ENCODE data around the gene PEX6.
"Not testable (repeated sequence)": the region's sequence is repeated elsewhere in the genome, so short reads cannot be mapped to it uniquely, and the experiment has no call there.

The PEX6 gene

DNA sequence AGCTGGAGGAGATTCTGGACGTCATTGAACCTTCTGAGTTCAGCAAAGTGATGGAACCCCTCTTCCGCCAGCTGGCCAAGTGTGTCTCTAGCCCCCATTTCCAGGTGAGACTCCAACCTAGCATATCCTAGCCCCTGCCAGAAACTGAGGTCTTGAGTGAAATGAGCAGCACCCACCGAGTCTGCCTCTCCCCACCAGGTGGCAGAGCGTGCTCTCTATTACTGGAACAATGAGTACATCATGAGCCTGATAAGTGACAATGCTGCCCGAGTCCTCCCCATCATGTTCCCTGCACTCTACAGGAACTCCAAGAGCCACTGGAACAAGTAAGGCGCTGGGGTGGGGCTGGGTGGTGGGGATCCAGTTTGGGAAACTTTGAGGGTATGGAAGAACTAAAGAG, 30.1 kb upstream of the PEX6 start:
- no peaks in the 10 kb centered on the region for H3K27me3 Mint-ChIP-seq
- ATAC-seq (no peak), DNase-seq (peak in 1 of 2 donors; percentile 31)
- H3K4me3 Mint-ChIP-seq: no peak overlapping the region
- H3K9me3 Mint-ChIP-seq: no peaks in the 10 kb centered on the region
- H3K27ac Mint-ChIP-seq: no peak overlapping the region
- H3K4me1 Mint-ChIP-seq: peaks cover 40% of the 10 kb centered on the region

DNA sequence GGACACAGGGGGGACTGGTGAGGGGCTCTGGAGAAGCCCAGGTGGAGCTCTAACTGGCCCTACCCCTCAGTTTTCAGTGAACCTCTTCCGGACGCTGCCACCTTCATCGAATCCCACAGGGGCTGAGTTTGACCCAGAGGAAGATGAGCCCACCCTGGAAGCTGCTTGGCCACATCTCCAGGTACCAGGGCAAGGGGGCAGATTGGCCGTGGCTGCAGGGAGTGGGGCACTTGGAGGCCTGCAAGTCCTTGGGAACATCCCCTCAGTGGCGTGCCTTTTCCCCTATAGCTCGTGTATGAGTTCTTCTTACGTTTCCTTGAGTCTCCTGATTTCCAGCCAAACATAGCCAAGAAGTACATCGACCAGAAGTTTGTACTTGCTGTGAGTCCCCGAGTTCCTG, 28.1 kb upstream of the PEX6 start:
- DNase-seq: no peak
- H3K4me1 Mint-ChIP-seq: peaks cover 20% of the 10 kb centered on the region
- no peak for ATAC-seq
- no peaks in the 10 kb centered on the region for H3K9me3 Mint-ChIP-seq
- H3K4me3 Mint-ChIP-seq: no peak overlapping the region
- no peaks in the 10 kb centered on the region for H3K27me3 Mint-ChIP-seq
- H3K27ac Mint-ChIP-seq: peak overlapping the region in 1 of 2 donors; percentile 35

DNA sequence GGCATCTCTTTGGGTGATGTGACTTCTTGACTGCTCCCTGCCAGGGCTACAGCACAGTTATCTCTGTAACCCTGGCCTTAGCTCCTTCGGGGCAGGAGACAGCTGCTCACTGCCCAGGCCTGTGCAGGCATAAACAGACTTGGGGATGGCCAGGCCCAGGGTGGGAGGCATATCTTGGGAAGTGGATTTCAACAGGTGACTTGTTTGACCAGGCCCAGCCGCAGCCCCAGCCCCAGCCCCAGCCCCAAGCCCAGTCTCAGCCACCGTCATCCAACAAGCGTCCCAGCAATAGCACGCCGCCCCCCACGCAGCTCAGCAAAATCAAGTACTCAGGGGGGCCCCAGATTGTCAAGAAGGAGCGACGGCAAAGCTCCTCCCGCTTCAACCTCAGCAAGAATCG, 27.3 kb upstream of the PEX6 start:
- H3K9me3 Mint-ChIP-seq: no peaks in the 10 kb centered on the region
- peaks cover 11% of the 10 kb centered on the region for H3K4me1 Mint-ChIP-seq
- peak overlapping the region in 1 of 2 donors; percentile 19 for H3K27ac Mint-ChIP-seq

DNA sequence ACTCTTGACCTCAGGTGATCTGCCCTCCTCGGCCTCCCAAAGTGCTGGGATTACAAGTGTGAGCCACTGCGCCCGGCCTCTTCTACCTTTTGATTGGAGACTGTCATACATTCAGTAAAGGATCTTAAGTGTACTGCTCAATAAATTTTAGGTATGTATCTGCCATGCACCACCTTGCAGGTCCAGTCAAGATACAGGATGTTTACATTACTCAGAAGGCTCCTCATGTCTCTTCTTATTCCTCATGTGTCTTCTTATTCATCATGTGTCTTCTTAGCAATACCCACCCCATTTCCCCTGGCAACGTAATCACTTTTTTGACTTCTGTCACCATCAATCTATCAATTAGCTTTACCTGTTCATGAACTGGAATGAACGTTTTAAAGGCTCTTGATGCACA, 26.9 kb upstream of the PEX6 start:
- Mint-ChIP-seq H3K27me3 (no peaks in the 10 kb centered on the region), H3K9me3 (no peaks in the 10 kb centered on the region), H3K4me3 (no peak overlapping the region), H3K4me1 (peaks cover 7% of the 10 kb centered on the region), H3K27ac (no peak overlapping the region)
- no peak for ATAC-seq
- no peak for DNase-seq

More for the DNA sequence above, 27.3 kb upstream of the PEX6 start:
- Mint-ChIP-seq H3K4me3 (no peak overlapping the region), H3K27me3 (no peaks in the 10 kb centered on the region)
- no peak for ATAC-seq
- no peak for DNase-seq

DNA sequence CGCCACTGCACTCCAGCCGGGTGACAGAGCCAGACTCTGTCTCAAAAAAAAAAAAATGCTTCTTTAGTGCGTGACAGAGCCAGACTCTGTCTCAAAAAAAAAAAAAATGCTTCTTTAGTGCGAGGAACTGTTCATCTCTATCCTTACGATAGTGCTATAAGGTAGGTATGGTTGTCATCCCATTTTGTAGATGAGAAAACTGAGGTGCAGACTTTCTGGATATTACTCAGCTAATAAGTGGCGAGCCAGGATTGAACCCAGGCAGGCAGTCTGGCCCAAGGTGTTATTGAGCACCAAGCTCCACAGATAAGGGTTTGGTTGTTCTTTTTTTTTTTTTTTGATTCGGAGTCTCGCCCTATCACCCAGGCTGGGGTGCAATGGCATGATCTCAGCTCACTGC, 22.9 kb upstream of the PEX6 start:
- Mint-ChIP-seq H3K27ac (no peak overlapping the region), H3K27me3 (no peaks in the 10 kb centered on the region), H3K4me1 (no peaks in the 10 kb centered on the region), H3K9me3 (no peaks in the 10 kb centered on the region), H3K4me3 (no peak overlapping the region)
- ATAC-seq: no peak
- no peak for DNase-seq

DNA sequence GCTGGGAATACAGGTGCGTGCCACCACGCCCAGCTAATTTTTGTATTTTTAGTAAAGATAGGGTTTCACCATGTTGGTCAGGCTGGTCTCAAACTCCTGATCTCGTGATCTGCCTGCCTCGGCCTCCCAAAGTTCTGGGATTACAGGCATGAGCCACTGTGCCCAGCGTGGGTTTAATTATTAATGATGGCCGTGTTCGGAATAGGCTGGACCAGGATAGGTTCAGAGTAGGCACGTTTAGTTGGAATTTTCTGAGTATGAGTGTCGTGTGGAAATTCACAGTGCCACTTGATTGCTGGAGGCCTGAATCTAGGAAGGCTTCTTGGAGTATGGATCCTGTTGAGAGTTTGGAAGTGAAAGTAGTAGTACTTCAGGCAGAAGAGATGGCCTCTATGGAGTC, 19.2 kb upstream of the PEX6 start:
- DNase-seq, H3K4me1 Mint-ChIP-seq, H3K27me3 Mint-ChIP-seq, H3K4me3 Mint-ChIP-seq, H3K9me3 Mint-ChIP-seq, H3K27ac Mint-ChIP-seq, ATAC-seq: not testable (repeated sequence)

DNA sequence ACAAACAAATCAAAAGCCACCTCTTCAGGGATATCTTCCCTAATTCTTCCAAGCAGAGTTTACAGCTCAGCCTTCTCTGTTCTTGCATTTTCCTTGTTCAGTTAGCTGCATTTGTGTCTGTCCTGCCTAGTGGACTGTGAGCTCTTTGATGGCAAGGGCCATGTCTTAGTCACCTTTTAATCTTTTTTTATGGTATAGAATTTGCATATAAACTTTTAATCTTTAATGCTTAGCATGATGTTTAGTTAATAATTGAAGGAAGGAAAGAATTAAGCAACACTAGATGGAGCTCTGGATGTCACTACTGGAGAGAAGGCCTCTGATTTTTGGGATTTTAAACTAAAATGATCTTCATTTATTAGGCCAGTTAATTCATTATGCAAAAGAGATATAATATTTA, 17.5 kb upstream of the PEX6 start:
- Mint-ChIP-seq H3K4me1 (peaks cover 10% of the 10 kb centered on the region), H3K9me3 (no peaks in the 10 kb centered on the region), H3K4me3 (no peak overlapping the region), H3K27ac (no peak overlapping the region), H3K27me3 (no peaks in the 10 kb centered on the region)
- DNase-seq: no peak
- ATAC-seq: no peak

DNA sequence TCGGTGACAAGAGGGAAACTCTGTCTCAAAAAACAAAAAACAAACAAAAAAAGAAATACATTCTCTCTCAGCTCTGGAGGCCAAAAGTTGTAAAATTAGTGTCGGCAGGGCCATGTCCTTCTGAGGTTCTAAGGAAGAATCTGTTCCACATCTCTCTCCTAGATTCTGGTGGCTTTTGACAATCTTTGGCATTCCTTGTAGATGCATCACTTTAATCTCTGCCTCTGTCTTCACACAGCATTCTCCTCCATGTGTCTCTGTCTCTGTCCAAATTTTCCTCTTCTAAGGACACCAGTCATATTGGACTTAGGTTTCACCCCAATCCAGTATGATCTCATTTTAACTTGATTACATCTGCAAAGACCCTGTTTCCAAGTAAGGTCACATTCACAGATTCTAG, 14.5 kb upstream of the PEX6 start:
- ATAC-seq (no peak), DNase-seq (no peak)
- Mint-ChIP-seq H3K27ac (no peak overlapping the region), H3K4me1 (peaks cover 17% of the 10 kb centered on the region), H3K9me3 (no peaks in the 10 kb centered on the region), H3K4me3 (no peak overlapping the region), H3K27me3 (no peaks in the 10 kb centered on the region)

DNA sequence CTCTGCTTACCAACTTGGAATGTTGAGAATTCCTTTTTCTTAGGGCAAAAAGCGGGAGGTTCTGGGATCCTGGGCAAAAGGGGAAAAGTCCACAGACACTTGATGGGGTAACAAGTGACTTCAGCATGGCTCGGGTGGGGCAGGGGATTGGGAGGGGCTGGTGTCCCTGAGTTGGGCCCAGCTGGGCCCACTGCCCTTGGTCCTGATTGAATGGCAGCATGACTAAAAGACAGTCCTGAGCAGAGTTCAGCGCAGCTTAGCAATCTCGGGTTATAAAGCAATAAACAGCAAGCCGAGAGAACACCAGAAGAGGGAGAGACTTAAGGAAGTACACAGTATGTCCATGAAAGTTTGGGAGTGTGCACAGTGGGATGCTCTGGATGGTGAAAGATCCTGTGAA, 10.9 kb upstream of the PEX6 start:
- H3K27ac Mint-ChIP-seq: no peak overlapping the region

DNA sequence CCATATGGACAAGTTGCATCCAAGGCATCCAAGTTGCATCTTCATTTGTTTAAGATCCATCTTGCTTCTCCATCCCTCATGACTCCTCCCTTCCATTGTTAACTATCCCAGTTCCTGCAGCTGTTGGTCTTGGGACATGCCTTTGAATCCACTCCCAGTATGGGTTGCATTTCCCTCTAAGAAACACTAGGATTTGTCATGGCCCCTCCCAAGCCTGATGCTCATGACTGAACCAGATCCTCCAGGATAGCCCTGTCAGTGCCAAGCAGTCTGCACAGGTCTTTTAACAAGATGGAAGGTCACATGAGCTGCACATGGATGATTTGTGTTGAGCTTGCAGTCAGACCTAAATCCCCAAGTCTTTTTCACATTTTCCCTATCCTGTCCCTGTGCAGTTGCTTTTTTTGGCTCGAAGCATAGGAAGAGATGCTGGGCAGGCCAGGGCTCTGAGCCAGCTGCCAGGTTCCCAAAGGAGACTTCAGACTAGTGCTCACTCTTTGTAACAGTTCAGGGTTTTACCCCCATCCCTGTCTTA, 9.6 kb upstream of the PEX6 start:
- DNase-seq: no peak
- Mint-ChIP-seq H3K4me3 (no peak overlapping the region), H3K9me3 (no peaks in the 10 kb centered on the region), H3K4me1 (peaks cover 48% of the 10 kb centered on the region), H3K27me3 (no peaks in the 10 kb centered on the region), H3K27ac (no peak overlapping the region)
- ATAC-seq: no peak

More for the DNA sequence above, 10.9 kb upstream of the PEX6 start:
- Mint-ChIP-seq H3K9me3 (no peaks in the 10 kb centered on the region), H3K4me3 (no peak overlapping the region), H3K4me1 (peaks cover 45% of the 10 kb centered on the region), H3K27me3 (no peaks in the 10 kb centered on the region)
- no peak for ATAC-seq
- DNase-seq: no peak

DNA sequence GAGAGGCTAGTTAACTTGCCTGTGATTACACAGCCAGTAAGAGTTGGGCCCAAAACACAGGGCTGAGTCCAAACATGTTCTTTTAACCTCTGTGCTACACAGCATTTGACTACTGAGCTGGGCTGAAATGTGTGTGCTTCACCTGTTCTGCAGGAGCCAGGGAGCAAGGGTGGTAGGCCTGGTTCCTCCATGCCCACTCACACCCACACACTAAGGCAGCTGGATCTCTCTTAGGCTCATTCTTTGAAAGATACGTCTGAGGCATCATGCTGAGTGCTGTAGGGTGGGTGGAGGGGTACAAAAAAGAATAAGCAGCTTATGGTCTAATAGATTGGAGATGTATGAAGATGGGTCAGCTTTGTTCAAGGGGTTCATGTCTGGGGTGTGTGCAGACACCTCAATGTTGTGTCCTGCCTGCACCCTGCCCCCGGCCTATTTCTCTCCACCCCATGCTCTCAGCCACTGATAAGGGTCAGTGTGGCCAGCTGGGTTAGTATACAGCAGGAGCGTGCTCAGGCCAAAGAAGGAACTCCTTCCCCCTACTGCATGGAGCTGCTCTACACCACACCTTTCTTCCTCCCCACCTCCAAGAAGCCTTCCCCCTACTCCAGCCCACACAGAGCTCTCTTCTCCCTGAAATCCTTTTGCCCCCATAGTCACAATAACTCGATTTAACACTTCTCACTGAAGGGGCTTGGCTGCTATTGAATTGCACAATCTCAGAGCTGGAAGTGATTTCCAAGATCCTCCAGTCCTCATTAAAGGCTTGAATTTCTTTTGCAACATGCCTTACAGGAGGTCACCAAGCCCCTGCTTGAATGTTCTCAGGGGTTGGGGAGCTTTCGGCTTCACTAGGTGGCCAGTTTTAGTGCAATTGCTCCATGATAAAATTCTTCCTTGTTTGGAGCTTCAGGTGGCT, 8.8 kb upstream of the PEX6 start:
- Mint-ChIP-seq H3K27me3 (no peaks in the 10 kb centered on the region), H3K4me1 (peaks cover 50% of the 10 kb centered on the region), H3K27ac (no peak overlapping the region), H3K4me3 (no peak overlapping the region), H3K9me3 (no peaks in the 10 kb centered on the region)
- DNase-seq: no peak
- no peak for ATAC-seq

DNA sequence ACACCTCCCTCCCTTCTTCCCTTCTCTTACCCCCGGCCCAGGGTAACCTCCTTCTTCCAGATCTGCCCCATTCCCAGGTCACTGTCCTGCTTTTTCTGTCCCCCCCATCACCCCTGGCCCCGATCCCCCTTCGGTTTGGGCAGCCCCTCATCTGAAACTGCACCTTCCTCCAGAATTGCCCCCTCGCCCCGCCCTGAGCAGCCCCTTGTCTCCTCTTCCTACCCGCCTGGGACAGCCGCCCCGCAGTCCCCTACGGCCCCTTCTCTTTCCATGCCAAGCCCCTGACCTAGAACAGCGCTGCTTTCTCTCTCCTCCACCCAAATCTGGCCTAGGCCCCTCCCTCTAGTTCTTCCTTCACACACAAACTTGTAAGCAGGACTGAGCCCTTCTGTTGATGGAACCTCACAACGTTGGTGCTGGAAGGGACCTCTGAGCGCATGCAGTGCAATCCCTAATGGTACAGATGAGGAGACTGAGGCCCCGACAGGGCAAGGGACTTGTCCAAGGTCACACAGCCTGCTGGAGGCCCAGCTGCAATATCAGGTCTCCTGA, 6.0 kb upstream of the PEX6 start:
- Mint-ChIP-seq H3K4me3 (peak overlapping the region; percentile 92), H3K4me1 (peaks cover 56% of the 10 kb centered on the region), H3K9me3 (no peaks in the 10 kb centered on the region), H3K27ac (peak overlapping the region; percentile 71 to 94), H3K27me3 (no peaks in the 10 kb centered on the region)
- DNase-seq (no peak), ATAC-seq (no peak)

DNA sequence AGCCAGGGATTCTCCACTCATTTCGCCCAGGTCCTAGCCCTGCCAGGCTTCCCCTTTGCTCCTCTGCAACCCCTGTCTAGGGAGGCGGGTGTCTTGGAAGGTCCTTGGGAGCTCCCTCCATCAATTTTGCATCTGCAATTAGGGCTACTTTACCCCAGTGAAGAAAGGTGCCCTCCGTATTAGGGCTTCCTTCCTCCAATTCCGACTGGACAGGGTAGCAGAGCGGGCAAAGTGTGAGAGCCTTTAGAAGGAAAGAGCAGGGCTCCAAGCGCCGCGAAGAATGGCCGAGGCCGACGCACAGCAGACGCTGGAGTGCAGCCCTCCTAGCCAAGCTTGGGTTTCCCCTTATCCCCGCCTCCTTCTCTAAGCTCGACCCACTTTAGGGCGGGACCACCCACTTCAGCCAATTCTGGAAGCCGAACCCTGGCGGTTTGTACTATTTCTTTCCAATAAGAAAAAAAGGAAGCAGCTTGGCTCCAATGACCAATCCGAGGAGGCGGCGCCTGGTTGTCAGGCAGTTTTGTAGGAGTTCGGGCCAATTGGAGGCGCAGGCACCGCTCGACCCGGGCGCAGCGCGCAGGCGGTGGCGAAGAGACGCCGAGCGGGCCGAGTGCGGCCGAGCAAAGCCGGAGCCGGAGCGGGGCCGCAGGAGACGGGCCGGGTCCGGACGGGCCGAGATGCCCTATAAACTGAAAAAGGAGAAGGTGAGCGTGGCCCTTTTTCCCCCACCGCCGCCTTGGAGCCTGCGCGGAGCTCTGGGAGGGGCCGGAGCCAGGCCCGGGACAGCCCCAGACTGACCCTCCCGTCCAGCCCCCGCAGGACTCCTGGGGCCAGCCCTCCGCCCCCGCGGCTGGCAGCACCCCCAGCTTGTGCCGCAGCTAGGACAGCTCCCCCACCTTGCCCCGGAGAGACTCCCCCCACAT, 5.3 kb upstream of the PEX6 start, which contains the start of gene PPP2R5D:
Gene PPP2R5D (plus strand): TSS at position 570 of the 923 bp plus-strand sequence. CDS start 108 bp downstream, at position 678.
- peak within 1 kb of the TSS; percentile 94 for H3K27ac Mint-ChIP-seq
- H3K4me3 Mint-ChIP-seq: peak within 1 kb of the TSS; percentile 92
- no peaks in the 10 kb centered on the region for H3K27me3 Mint-ChIP-seq
- DNase-seq: peak; percentile 95 to 98
- H3K9me3 Mint-ChIP-seq: no peaks in the 10 kb centered on the region
- H3K4me1 Mint-ChIP-seq: peaks cover 62% of the 10 kb centered on the region
- ATAC-seq: peak; percentile 94

DNA sequence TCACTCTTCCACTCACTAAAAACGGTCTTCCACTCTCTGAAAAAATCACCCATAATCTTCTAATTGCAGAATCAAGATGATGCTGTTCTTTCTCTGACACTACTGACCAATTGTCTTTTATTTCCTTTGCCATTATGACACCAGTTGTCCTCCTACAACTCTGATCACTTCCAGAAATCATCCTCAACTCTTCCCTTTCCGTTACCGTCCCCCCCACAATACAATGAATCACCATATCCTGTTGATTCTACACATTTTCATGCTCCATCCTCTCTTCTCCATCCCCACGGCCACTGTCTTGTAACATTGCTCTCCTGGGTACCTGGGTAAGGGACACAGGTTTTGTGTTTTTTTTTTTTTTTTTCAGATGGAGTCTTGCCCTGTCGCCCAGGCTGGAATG, 2.9 kb upstream of the PEX6 start:
- Mint-ChIP-seq H3K27me3 (no peaks in the 10 kb centered on the region), H3K27ac (no peak overlapping the region), H3K4me3 (no peak overlapping the region), H3K9me3 (no peaks in the 10 kb centered on the region), H3K4me1 (peaks cover 61% of the 10 kb centered on the region)
- ATAC-seq (no peak), DNase-seq (no peak)

DNA sequence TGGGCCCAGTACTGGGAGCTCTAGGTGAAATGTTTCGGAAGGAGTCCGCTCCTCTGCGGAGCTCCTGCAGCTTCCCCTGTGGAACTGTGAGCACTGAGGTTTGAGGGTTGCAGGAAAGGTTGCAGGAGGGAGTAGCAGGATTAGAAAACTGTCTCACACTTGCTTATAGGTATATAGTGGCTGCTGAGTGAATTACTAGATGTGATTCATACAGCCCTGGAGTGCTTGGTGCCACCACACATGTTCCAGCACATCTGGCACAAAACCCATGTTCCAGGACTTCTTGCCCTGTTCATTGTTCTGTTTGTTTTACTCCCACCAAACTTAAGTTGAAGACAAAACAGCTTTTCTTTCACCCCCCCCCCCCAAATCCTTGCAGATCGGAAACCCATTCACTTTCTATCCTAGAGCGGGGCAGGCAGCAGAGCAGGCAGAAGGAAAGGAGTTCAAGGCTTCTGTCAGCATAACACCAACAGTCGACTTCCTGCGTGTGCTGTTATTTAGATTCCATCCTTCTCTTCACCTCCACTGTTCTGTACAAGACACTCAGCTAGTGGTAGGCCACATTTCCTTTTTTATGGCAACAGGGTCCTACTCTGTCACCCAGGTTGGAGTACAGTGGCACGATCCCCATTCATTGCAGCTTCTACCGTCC, 669 bp upstream of the PEX6 start:
- no peak for DNase-seq
- peak overlapping the region; percentile 93 to 96 for H3K4me3 Mint-ChIP-seq
- H3K9me3 Mint-ChIP-seq: no peaks in the 10 kb centered on the region
- peak; percentile 23 for ATAC-seq
- H3K27me3 Mint-ChIP-seq: no peaks in the 10 kb centered on the region
- H3K4me1 Mint-ChIP-seq: peaks cover 63% of the 10 kb centered on the region
- peak overlapping the region; percentile 94 to 97 for H3K27ac Mint-ChIP-seq

All from stimulated activated naive CD8-positive, alpha-beta T cell treated with anti-CD3 and anti-CD28 coated beads, Interleukin-15, amount 100 ng/mL, for 72 hours (primary cell).